ENCODE data around the gene RAB7B.

Gene RAB7B

GRCh38 chr1:205977402-205978014, 25.7 kb downstream of the RAB7B start:
- TF ChIP-seq, protein P1, sequence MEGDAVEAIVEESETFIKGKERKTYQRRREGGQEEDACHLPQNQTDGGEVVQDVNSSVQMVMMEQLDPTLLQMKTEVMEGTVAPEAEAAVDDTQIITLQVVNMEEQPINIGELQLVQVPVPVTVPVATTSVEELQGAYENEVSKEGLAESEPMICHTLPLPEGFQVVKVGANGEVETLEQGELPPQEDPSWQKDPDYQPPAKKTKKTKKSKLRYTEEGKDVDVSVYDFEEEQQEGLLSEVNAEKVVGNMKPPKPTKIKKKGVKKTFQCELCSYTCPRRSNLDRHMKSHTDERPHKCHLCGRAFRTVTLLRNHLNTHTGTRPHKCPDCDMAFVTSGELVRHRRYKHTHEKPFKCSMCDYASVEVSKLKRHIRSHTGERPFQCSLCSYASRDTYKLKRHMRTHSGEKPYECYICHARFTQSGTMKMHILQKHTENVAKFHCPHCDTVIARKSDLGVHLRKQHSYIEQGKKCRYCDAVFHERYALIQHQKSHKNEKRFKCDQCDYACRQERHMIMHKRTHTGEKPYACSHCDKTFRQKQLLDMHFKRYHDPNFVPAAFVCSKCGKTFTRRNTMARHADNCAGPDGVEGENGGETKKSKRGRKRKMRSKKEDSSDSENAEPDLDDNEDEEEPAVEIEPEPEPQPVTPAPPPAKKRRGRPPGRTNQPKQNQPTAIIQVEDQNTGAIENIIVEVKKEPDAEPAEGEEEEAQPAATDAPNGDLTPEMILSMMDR (IDR thresholded peaks at IDR 0.05; ENCODE audit: low read depth, low read length, missing control alignments), result peak; percentile 97
- DNase-seq (ENCODE audit: low read depth), result peak; percentile 60
- in situ Hi-C loops (cut with HindIII; ENCODE audit: low sequenced_read_pairs), result loop anchor here (10.0 to 25.0 kb wide), 2 partner anchors 53 to 135 kb away; partner anchors contain the start of gene AVPR1B
- no peak overlapping the region for H3K4me3 ChIP-seq (ENCODE audit: low read depth, low read length)

DNA sequence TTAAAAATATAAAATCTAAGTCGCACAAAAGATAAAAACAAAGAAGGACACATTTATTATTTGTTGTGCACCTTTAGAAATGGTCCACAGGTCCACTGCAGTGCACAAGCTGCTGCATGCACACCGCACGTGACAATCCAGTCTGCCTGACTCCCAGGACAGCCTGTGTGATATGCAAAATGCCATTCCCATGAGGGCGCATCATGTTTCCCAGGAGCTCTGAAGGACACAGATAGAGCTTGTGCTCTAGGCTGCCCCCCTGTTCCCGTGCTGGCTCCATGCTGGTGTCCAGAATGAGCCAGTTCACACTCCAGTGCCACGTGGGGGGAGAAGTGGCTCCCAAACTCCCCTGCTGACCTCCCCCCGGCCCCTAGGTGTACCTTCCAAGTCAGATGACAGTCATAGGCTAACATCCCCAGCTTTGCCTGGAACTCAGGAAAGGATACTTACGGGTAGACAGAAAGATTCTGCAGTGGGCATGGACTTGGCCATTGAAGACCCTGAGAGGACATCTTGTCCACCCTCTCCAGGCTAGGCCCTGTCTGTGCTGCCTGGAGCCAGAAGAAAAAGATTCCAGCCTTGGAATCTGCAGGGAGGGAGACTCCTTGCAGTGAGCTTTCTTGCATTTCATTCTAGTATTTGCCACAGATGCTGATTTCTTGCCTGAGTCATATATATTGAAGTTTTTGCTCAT, 26.3 kb downstream of the RAB7B start:
- in situ Hi-C loops (cut with HindIII; ENCODE audit: low sequenced_read_pairs), result loop anchor here (10.0 to 25.0 kb wide), 2 partner anchors 52 to 135 kb away; partner anchors contain the start of gene AVPR1B
- TF ChIP-seq, protein P1 (IDR thresholded peaks at IDR 0.05; ENCODE audit: low read depth, low read length, missing control alignments), result no peak
- DNase-seq (ENCODE audit: low read depth), result no peak

DNA sequence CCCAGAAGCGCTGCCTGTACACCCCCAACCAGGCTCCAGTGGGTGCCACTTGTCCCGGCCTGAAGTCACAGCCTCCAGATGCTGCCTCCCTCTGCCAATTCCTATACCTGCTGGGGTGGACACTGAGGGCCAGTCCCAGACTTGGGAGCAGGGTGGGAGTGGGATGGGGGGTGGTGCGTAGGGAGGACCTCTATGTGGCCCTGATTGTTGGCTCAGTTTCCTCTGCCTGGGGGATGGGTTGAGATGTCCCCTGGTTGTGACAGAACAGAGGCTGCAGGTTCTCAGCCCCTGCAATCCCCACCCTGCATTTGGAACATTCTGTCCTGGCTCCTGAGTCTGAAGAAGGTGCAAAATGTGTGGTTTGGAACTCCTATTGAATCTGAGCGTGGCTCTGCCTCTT, 27.2 kb downstream of the RAB7B start:
- no peak for DNase-seq (ENCODE audit: low read depth)
- H3K4me3 ChIP-seq (ENCODE audit: low read depth, low read length), result no peak overlapping the region
- TF ChIP-seq, protein P1 (IDR thresholded peaks at IDR 0.05; ENCODE audit: low read depth, low read length, missing control alignments), result no peak
- in situ Hi-C loops (cut with HindIII; ENCODE audit: low sequenced_read_pairs), result loop anchor here (10.0 to 25.0 kb wide), 2 partner anchors 51 to 136 kb away; partner anchors contain the start of gene AVPR1B

More for the DNA sequence above, 26.3 kb downstream of the RAB7B start:
- H3K4me3 ChIP-seq (ENCODE audit: low read depth, low read length), result no peak overlapping the region

- no peak overlapping the region for H3K4me3 ChIP-seq (ENCODE audit: low read depth, low read length)
- in situ Hi-C loops (cut with HindIII; ENCODE audit: low sequenced_read_pairs), result loop anchor here (10.0 to 25.0 kb wide), 2 partner anchors 51 to 137 kb away; partner anchors contain the start of gene AVPR1B
- TF ChIP-seq, protein P1 (IDR thresholded peaks at IDR 0.05; ENCODE audit: low read depth, low read length, missing control alignments), result no peak
- no peak for DNase-seq (ENCODE audit: low read depth)
These were observed 27.7 kb downstream of the RAB7B start for GRCh38 chr1:205975387-205975998.

DNA sequence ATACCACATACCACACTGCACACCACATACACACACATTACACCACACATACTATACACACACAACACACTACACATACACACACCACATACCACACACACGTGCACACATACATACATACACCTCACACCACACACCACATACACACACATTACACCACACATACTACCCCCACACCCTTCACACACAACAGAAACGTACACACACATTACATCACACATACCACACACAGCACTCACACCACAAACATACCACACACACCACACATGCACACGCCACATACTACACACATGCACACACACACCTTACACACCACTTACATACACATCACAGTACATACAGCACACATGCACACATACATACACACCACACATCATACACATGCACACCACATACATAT, 28.5 kb downstream of the RAB7B start:
- TF ChIP-seq, protein P1 (IDR thresholded peaks at IDR 0.05; ENCODE audit: low read depth, low read length, missing control alignments), result no peak
- DNase-seq (ENCODE audit: low read depth), result no peak
- in situ Hi-C loops (cut with HindIII; ENCODE audit: low sequenced_read_pairs), result loop anchor here (10.0 to 25.0 kb wide), 2 partner anchors 50 to 138 kb away; partner anchors contain the start of gene AVPR1B
- H3K4me3 ChIP-seq (ENCODE audit: low read depth, low read length), result no peak overlapping the region
